Endothelial cell of umbilical vein (primary cell): ENCODE measurements around the gene SKI. TPM values are rescaled to one million over a fixed set of nuclear protein-coding genes. Genes with fewer than 3 reads are reported as not detected.
A peak's percentile ranks its signal among the peaks of the same experiment; 100 is the strongest.

ENCODE experiments used
- BruUV-seq: library from RNA; stranded (reverse); fragments of 400-500 nt; replicated peaks from 2 replicates; lab custom pipeline; 2021; lab: Mats Ljungman, UMichigan
- CTCF ChIA-PET: fragments of 300-600, 350-600 bp; sonication (Branson Sonifier 250); formaldehyde crosslinking; loops from one replicate; lab custom pipeline; 2021; ENCODE audit warnings: antibody characterized with exemption, inconsistent platforms; lab: Charles Lee
- POLR2A ChIA-PET: fragments of 300-600, 350-600 bp; sonication (Branson Sonifier 250); formaldehyde crosslinking; loops from one replicate; lab custom pipeline; 2021; ENCODE audit warnings: antibody characterized with exemption, inconsistent platforms; lab: Charles Lee
- DNase-seq: peaks from one replicate; pipeline ENCODE4 v3.0.0-alpha.2; 2011; ENCODE audit warnings: low read depth, low spot score
- FAIRE-seq: peaks from 2 replicates; lab custom pipeline; 2011; peaks lifted over from hg19 to GRCh38; lab: Jason Lieb, UNC
- H2AFZ ChIP-seq: 2 replicates; pipeline ENCODE4 v1.6.0; 2012; ENCODE audit warnings: low read depth, low read length, control low read depth, inconsistent platforms
- H3K27ac ChIP-seq: 2 replicates; pipeline ENCODE4 v1.5.1; 2011; ENCODE audit warnings: low read depth, mild to moderate bottlenecking, control low read depth, low read length, moderate library complexity; ENCODE audit not compliant: insufficient read depth
- H3K27me3 ChIP-seq, 2 experiments: 2 replicates each; pipeline versions ENCODE4 v1.6.0 to v1.6.1; 2011; ENCODE audit warnings: low read length in 2 of 2, mixed read lengths in 1 of 2; ENCODE audit not compliant: control insufficient read depth in 2 of 2, insufficient read depth in 2 of 2
- H3K36me3 ChIP-seq, 2 experiments: 2 replicates in 1 of 2; 3 replicates in 1 of 2; pipeline ENCODE4 v1.5.1; 2011; ENCODE audit warnings: low read length in 2 of 2, mild to moderate bottlenecking in 1 of 2, moderate library complexity in 1 of 2; ENCODE audit not compliant: control insufficient read depth in 2 of 2, insufficient read depth in 2 of 2; ENCODE audit errors: extremely low read depth in 1 of 2
- H3K4me1 ChIP-seq: 3 replicates; pipeline ENCODE4 v1.5.1; 2011; ENCODE audit warnings: mild to moderate bottlenecking, low read length; ENCODE audit not compliant: control insufficient read depth, insufficient read depth; ENCODE audit errors: extremely low read depth
- H3K4me2 ChIP-seq: 2 replicates; pipeline ENCODE4 v1.6.1; 2011; ENCODE audit warnings: low read length, control low read depth, mixed read lengths; ENCODE audit not compliant: insufficient read depth
- H3K4me3 ChIP-seq, 3 experiments: fragments of 200-600 bp in 1 of 3; sonication (generic), shearing (Covaris generic) in 1 of 3; replicated peaks in 1 of 3; 2 replicates each; pipeline ENCODE4 v1.5.1; 2011 to 2016; ENCODE audit warnings: control low read depth in 3 of 3, low read length in 3 of 3, mild to moderate bottlenecking in 2 of 3, inconsistent platforms in 1 of 3, low read depth in 1 of 3, moderate library complexity in 1 of 3; ENCODE audit not compliant: insufficient read depth in 1 of 3
- H3K79me2 ChIP-seq: 2 replicates; pipeline ENCODE4 v1.6.0; 2012; ENCODE audit warnings: low read length, inconsistent platforms; ENCODE audit not compliant: control insufficient read depth, insufficient read depth
- H3K9ac ChIP-seq: replicated peaks from 2 replicates; pipeline ENCODE3; 2011; ENCODE audit warnings: low read length, control low read depth; ENCODE audit not compliant: insufficient read depth; ENCODE audit errors: extremely low read depth
- H3K9me1 ChIP-seq: replicated peaks from 3 replicates; pipeline ENCODE4 v1.6.0; 2011; ENCODE audit warnings: mild to moderate bottlenecking, low read length; ENCODE audit not compliant: control insufficient read depth, insufficient read depth; ENCODE audit errors: extremely low read depth
- H3K9me3 ChIP-seq: replicated peaks from 2 replicates; pipeline ENCODE4 v1.5.1; 2012; ENCODE audit warnings: low read length, inconsistent platforms; ENCODE audit not compliant: control insufficient read depth, insufficient read depth
- H4K20me1 ChIP-seq: replicated peaks from 2 replicates; pipeline ENCODE3; 2011; ENCODE audit warnings: mild to moderate bottlenecking, low read length; ENCODE audit not compliant: control insufficient read depth, insufficient read depth; ENCODE audit errors: extremely low read depth
- MYC ChIP-seq: IDR thresholded peaks from one replicate; pipeline ENCODE4 v1.6.1; 2011; ENCODE audit warnings: mild to moderate bottlenecking, low read depth, low read length
- POLR2A ChIP-seq: IDR thresholded peaks from 2 replicates; pipeline ENCODE4 v1.6.1; 2012; ENCODE audit warnings: low read depth, mild to moderate bottlenecking, control low read depth, low read length
- dilution Hi-C: fragments of 300-500 bp; cut with MboI; formaldehyde crosslinking; loops from one replicate; pipeline ENCODE4 v1.15.0; 2019; ENCODE audit warnings: low sequenced_read_pairs; ENCODE audit not compliant: extremely low pct_ligation_motif_present
- intact Hi-C: fragments of 100-400 bp; cut with micrococcal nuclease; formaldehyde crosslinking; loops from one replicate; pipeline ENCODE4 v1.10.0; 2022
- polyA plus RNA-seq, 4 experiments: library from polyadenylated mRNA; depleted of rRNA in 3 of 4; stranded (reverse) in 3 of 4; unstranded in 1 of 4; fragments of >200 nt; gene quantifications; 2 replicates each; pipeline versions ENCODE4 v1.2.1 to v1.2.3, GENCODE V29; 2011 to 2012; ENCODE audit warnings: missing spikeins in 1 of 4
- total RNA-seq: library from RNA; stranded (reverse); gene quantifications from 2 replicates; pipeline ENCODE4 v1.2.3, GENCODE V29; 2021
- TF ChIP-seq, protein P1 (sequence below), 2 donors: IDR thresholded peaks; 1 replicate in 1 of 2; 2 replicates in 1 of 2; pipeline ENCODE4 v1.5.1; 2011; ENCODE audit warnings: low read length in 2 of 2, mild to moderate bottlenecking in 2 of 2, moderate library complexity in 2 of 2, control low read depth in 1 of 2, inconsistent platforms in 1 of 2, low read depth in 1 of 2; ENCODE audit not compliant: insufficient read depth in 1 of 2; ENCODE audit errors: extremely low read depth in 1 of 2

Gene SKI
- total and polyA plus RNA-seq, 2 donors (not counting 3 experiments of a cell fraction or from before 2014, with no cell fraction given): 11.6 to 80.3 TPM

DNA sequence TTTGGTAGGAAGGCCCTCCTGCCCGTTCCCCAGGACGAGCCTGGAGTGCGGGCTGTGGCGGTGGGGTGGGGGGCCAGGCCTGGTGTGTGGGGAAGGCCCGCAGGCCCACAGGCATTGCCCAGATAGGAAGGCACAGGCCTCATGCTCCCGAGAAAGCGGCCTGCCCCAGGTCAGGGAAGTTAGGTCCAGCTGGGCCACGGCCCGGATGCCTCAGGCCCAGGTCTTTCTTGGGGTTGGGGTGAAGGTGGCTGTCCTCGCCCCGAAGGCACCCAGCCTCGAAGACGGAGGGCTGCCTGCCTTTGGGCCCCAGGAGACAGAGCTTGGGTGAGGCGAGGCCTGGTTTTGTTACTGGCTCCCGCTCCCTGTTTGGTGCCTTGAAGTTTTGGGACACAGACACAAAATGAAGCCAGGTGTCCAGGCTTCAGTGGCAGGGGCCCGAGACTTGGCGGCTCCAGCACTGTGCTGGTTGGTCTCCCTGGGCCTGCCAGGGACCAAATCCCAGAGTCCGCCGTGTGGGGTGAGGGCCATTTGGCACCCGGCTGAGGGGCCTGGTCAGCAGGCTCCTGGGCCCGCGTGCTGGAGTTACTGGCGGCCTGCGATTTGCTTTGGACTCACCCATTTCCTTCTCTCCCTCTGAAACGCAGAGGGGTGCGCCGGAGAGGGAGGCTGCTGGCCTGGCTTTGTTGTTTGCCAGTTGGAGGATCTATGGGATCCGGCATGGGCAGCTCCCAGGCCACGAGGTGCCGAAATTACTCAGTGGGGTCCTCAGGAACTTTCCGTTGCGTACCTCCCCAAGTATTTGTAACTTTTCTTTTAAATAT, 2.0 kb downstream of the SKI start:
- H3K27ac ChIP-seq: peak overlapping the region; percentile 50
- no peak for TF ChIP-seq MYC
- TF ChIP-seq, protein P1, sequence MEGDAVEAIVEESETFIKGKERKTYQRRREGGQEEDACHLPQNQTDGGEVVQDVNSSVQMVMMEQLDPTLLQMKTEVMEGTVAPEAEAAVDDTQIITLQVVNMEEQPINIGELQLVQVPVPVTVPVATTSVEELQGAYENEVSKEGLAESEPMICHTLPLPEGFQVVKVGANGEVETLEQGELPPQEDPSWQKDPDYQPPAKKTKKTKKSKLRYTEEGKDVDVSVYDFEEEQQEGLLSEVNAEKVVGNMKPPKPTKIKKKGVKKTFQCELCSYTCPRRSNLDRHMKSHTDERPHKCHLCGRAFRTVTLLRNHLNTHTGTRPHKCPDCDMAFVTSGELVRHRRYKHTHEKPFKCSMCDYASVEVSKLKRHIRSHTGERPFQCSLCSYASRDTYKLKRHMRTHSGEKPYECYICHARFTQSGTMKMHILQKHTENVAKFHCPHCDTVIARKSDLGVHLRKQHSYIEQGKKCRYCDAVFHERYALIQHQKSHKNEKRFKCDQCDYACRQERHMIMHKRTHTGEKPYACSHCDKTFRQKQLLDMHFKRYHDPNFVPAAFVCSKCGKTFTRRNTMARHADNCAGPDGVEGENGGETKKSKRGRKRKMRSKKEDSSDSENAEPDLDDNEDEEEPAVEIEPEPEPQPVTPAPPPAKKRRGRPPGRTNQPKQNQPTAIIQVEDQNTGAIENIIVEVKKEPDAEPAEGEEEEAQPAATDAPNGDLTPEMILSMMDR (IDR thresholded peaks at IDR 0.05; ENCODE audit: extremely low read depth in 1 of 2, insufficient read depth in 1 of 2, low read depth in 1 of 2, low read length in 2 of 2): no peak
- TF ChIP-seq POLR2A: peak; percentile 13
- no peaks in the 10 kb centered on the region for H3K27me3 ChIP-seq
- FAIRE-seq (peak; percentile 35), DNase-seq (peak; percentile 52)
- H3K4me3 ChIP-seq: peak overlapping the region; percentile 42 to 66 (median 64)
- no TSS peak for BruUV-seq
- H3K9ac ChIP-seq: peak overlapping the region; percentile 76
- H3K9me3 ChIP-seq: no peaks in the 10 kb centered on the region
- peaks cover 68% of the 10 kb centered on the region for H3K79me2 ChIP-seq
- H2AFZ ChIP-seq: no peak overlapping the region
- dilution Hi-C loops (no loop called here), intact Hi-C loops (loop anchor here (1.0 to 2.0 kb wide), 2 partner anchors 71 to 151 kb away; no protein-coding TSS in a partner anchor)
- CTCF ChIA-PET: interaction anchor here (0.6 to 5.4 kb wide), 5 partner anchors 23 to 152 kb away, joined by 3 to 51 read pairs (median 34); partner anchors contain the start of gene FAAP20
- POLR2A ChIA-PET: interaction anchor here (0.7 to 1.6 kb wide), 5 partner anchors 18 to 85 kb away, joined by 3 to 5 read pairs (median 3); no protein-coding TSS in a partner anchor
- peak overlapping the region; percentile 66 for H3K4me2 ChIP-seq
- H3K4me1 ChIP-seq: peaks cover 43% of the 10 kb centered on the region
- H4K20me1 ChIP-seq: no peaks in the 10 kb centered on the region
- no peaks in the 10 kb centered on the region for H3K36me3 ChIP-seq
- H3K9me1 ChIP-seq: no peaks in the 10 kb centered on the region
